ENCODE results near the gene MICAL2.

MICAL2 gene

GRCh38 chr11:12086271-12087074, 23.9 kb upstream of the MICAL2 start:
- DNase-seq (ENCODE audit: low read depth) = peak; percentile 68
- TF ChIP-seq CTCF (IDR thresholded peaks at IDR 0.05; ENCODE audit: low read depth, low read length, missing control alignments) = no peak
- H3K4me3 ChIP-seq (ENCODE audit: low read depth, low read length) = no peak overlapping the region
- in situ Hi-C loops (cut with HindIII; ENCODE audit: low sequenced_read_pairs) = no loop called here

- no peak overlapping the region for H3K4me3 ChIP-seq (ENCODE audit: low read depth, low read length)
- DNase-seq (ENCODE audit: low read depth) = no peak
- peak; percentile 25 for TF ChIP-seq CTCF (IDR thresholded peaks at IDR 0.05; ENCODE audit: low read depth, low read length, missing control alignments)
- in situ Hi-C loops (cut with HindIII; ENCODE audit: low sequenced_read_pairs) = no loop called here
Measured at GRCh38 chr11:12087075-12088004, 23.1 kb upstream of the MICAL2 start.

GRCh38 chr11:12088047-12088481, 22.3 kb upstream of the MICAL2 start:
- peak; percentile 40 for TF ChIP-seq CTCF (IDR thresholded peaks at IDR 0.05; ENCODE audit: low read depth, low read length, missing control alignments)
- DNase-seq (ENCODE audit: low read depth) = no peak
- no peak overlapping the region for H3K4me3 ChIP-seq (ENCODE audit: low read depth, low read length)
- in situ Hi-C loops (cut with HindIII; ENCODE audit: low sequenced_read_pairs) = no loop called here

- in situ Hi-C loops (cut with HindIII; ENCODE audit: low sequenced_read_pairs) = no loop called here
- H3K4me3 ChIP-seq (ENCODE audit: low read depth, low read length) = no peak overlapping the region
- TF ChIP-seq CTCF (IDR thresholded peaks at IDR 0.05; ENCODE audit: low read depth, low read length, missing control alignments) = no peak
- no peak for DNase-seq (ENCODE audit: low read depth)
Measured at GRCh38 chr11:12088531-12088930, 21.9 kb upstream of the MICAL2 start.

GRCh38 chr11:12089041-12089440, 21.3 kb upstream of the MICAL2 start:
- DNase-seq (ENCODE audit: low read depth) = no peak
- no peak for TF ChIP-seq CTCF (IDR thresholded peaks at IDR 0.05; ENCODE audit: low read depth, low read length, missing control alignments)

GRCh38 chr11:12089473-12089872, 20.9 kb upstream of the MICAL2 start:
- in situ Hi-C loops (cut with HindIII; ENCODE audit: low sequenced_read_pairs) = no loop called here
- DNase-seq (ENCODE audit: low read depth) = no peak
- no peak for TF ChIP-seq CTCF (IDR thresholded peaks at IDR 0.05; ENCODE audit: low read depth, low read length, missing control alignments)
- H3K4me3 ChIP-seq (ENCODE audit: low read depth, low read length) = no peak overlapping the region

More at GRCh38 chr11:12089041-12089440, 21.3 kb upstream of the MICAL2 start:
- H3K4me3 ChIP-seq (ENCODE audit: low read depth, low read length) = no peak overlapping the region
- in situ Hi-C loops (cut with HindIII; ENCODE audit: low sequenced_read_pairs) = no loop called here
